Measurements from ENCODE around the gene APOL1.
A peak's percentile ranks its signal among the peaks of the same experiment; 100 is the strongest.

Gene APOL1

GRCh38 chr22:36293606-36294292 lies 40.8 kb downstream of the APOL1 start:
- no peak for DNase-seq

- DNase-seq, result no peak
Measured at GRCh38 chr22:36294293-36294620, 41.3 kb downstream of the APOL1 start.

GRCh38 chr22:36294801-36295200 lies 41.9 kb downstream of the APOL1 start:
- DNase-seq, result no peak

- no peak for DNase-seq
Measured at GRCh38 chr22:36295247-36295646, 42.3 kb downstream of the APOL1 start.

GRCh38 chr22:36296690-36297089 lies 43.8 kb downstream of the APOL1 start:
- no peak for DNase-seq

GRCh38 chr22:36297568-36297967 lies 44.6 kb downstream of the APOL1 start:
- DNase-seq, result no peak

- no peak for DNase-seq
Measured at GRCh38 chr22:36298118-36298517, 45.2 kb downstream of the APOL1 start.

GRCh38 chr22:36298601-36299000 lies 45.7 kb downstream of the APOL1 start:
- no peak for DNase-seq

GRCh38 chr22:36299295-36299694 lies 46.4 kb downstream of the APOL1 start:
- no peak for DNase-seq

- no peak for DNase-seq
Measured at GRCh38 chr22:36299911-36300310, 47.0 kb downstream of the APOL1 start.

GRCh38 chr22:36300396-36301212 lies 47.7 kb downstream of the APOL1 start:
- DNase-seq, result no peak

- DNase-seq, result peak; percentile 69
Measured at GRCh38 chr22:36301384-36301828, 48.5 kb downstream of the APOL1 start.

- no peak for DNase-seq
Measured at GRCh38 chr22:36301851-36302250, 48.9 kb downstream of the APOL1 start.

- no peak for DNase-seq
Measured at GRCh38 chr22:36302439-36303114, 49.6 kb downstream of the APOL1 start.

GRCh38 chr22:36303115-36303467 lies 50.2 kb downstream of the APOL1 start:
- no peak for DNase-seq

GRCh38 chr22:36303874-36304273 lies 50.9 kb downstream of the APOL1 start:
- no peak for DNase-seq

- DNase-seq, result no peak
Measured at GRCh38 chr22:36304429-36304828, 51.5 kb downstream of the APOL1 start.

- no peak for DNase-seq
Measured at GRCh38 chr22:36305813-36306212, 52.9 kb downstream of the APOL1 start.

GRCh38 chr22:36306227-36306626 lies 53.3 kb downstream of the APOL1 start:
- DNase-seq, result no peak

GRCh38 chr22:36308880-36309279 lies 55.9 kb downstream of the APOL1 start:
- no peak for DNase-seq

GRCh38 chr22:36311386-36312085 lies 58.6 kb downstream of the APOL1 start:
- no peak for DNase-seq

GRCh38 chr22:36315325-36315724 lies 62.4 kb downstream of the APOL1 start:
- no peak for DNase-seq

GRCh38 chr22:36316419-36316818 lies 63.5 kb downstream of the APOL1 start:
- no peak for DNase-seq
